Measurements from ENCODE around the gene CDX1.

CDX1 gene

GRCh38 chr5:150208187-150209098 lies 41.9 kb downstream of the CDX1 start:
- DNase-seq (ENCODE audit: low read depth), result no peak

- no peak for DNase-seq (ENCODE audit: low read depth)
These were observed 42.6 kb downstream of the CDX1 start for GRCh38 chr5:150209099-150209635.

GRCh38 chr5:150210644-150211043 lies 44.1 kb downstream of the CDX1 start:
- DNase-seq (ENCODE audit: low read depth), result no peak

GRCh38 chr5:150211156-150212030 lies 44.8 kb downstream of the CDX1 start:
- no peak for DNase-seq (ENCODE audit: low read depth)

- DNase-seq (ENCODE audit: low read depth), result no peak
These were observed 47.0 kb downstream of the CDX1 start for GRCh38 chr5:150213530-150213929.

GRCh38 chr5:150214289-150214688 lies 47.7 kb downstream of the CDX1 start:
- no peak for DNase-seq (ENCODE audit: low read depth)

- DNase-seq (ENCODE audit: low read depth), result no peak
These were observed 49.7 kb downstream of the CDX1 start for GRCh38 chr5:150215979-150216944.

- DNase-seq (ENCODE audit: low read depth), result no peak
These were observed 50.5 kb downstream of the CDX1 start for GRCh38 chr5:150217038-150217437.

- DNase-seq (ENCODE audit: low read depth), result peak; percentile 63
These were observed 51.5 kb downstream of the CDX1 start for GRCh38 chr5:150217873-150218692.

- DNase-seq (ENCODE audit: low read depth), result no peak
These were observed 52.1 kb downstream of the CDX1 start for GRCh38 chr5:150218693-150219035.

- DNase-seq (ENCODE audit: low read depth), result no peak
These were observed 52.6 kb downstream of the CDX1 start for GRCh38 chr5:150219142-150219541.

GRCh38 chr5:150219861-150220260 lies 53.3 kb downstream of the CDX1 start:
- no peak for DNase-seq (ENCODE audit: low read depth)

- no peak for DNase-seq (ENCODE audit: low read depth)
These were observed 54.9 kb downstream of the CDX1 start for GRCh38 chr5:150221471-150221870.

- DNase-seq (ENCODE audit: low read depth), result no peak
These were observed 56.3 kb downstream of the CDX1 start for GRCh38 chr5:150222906-150223305.

- no peak for DNase-seq (ENCODE audit: low read depth)
These were observed 56.9 kb downstream of the CDX1 start for GRCh38 chr5:150223474-150223873.

- no peak for DNase-seq (ENCODE audit: low read depth)
These were observed 58.0 kb downstream of the CDX1 start for GRCh38 chr5:150224483-150225027.

- no peak for DNase-seq (ENCODE audit: low read depth)
These were observed 60.5 kb downstream of the CDX1 start for GRCh38 chr5:150227036-150227435.

GRCh38 chr5:150227606-150228273 lies 61.2 kb downstream of the CDX1 start:
- no peak for DNase-seq (ENCODE audit: low read depth)

- no peak for DNase-seq (ENCODE audit: low read depth)
These were observed 63.0 kb downstream of the CDX1 start for GRCh38 chr5:150229571-150229970.

GRCh38 chr5:150230842-150231241 lies 64.3 kb downstream of the CDX1 start:
- no peak for DNase-seq (ENCODE audit: low read depth)
